Thymus (tissue), 11 donors: ENCODE results near the gene ATP5MC2. TPM values are rescaled to one million over a fixed set of nuclear protein-coding genes. Genes with fewer than 3 reads are reported as not detected.
"Not testable (repeated sequence)": the region's sequence is repeated elsewhere in the genome, so short reads cannot be mapped to it uniquely, and the experiment has no call there.

Source experiments
- DNase-seq, 9 donors: peaks; one replicate each; pipeline ENCODE4 v3.0.0-alpha.2; 2013; ENCODE audit warnings: low spot score in 9 of 9, low read depth in 6 of 9, missing footprints in 1 of 9
- H3K27ac ChIP-seq, 2 donors: one replicate each; pipeline ENCODE4 v1.5.1; 2013; ENCODE audit warnings: control low read depth in 1 of 2, low read depth in 1 of 2, low read length in 1 of 2, mild to moderate bottlenecking in 1 of 2, moderate library complexity in 1 of 2
- H3K27me3 ChIP-seq, 2 donors: one replicate each; pipeline ENCODE4 v1.5.1; 2013; ENCODE audit warnings: low read length in 1 of 2; ENCODE audit not compliant: control insufficient read depth in 2 of 2, insufficient read depth in 1 of 2
- H3K36me3 ChIP-seq, 2 donors: one replicate each; pipeline ENCODE4 v1.5.1; 2013; ENCODE audit warnings: low read length in 1 of 2, mild to moderate bottlenecking in 1 of 2, moderate library complexity in 1 of 2; ENCODE audit not compliant: control insufficient read depth in 2 of 2, insufficient read depth in 2 of 2
- H3K4me1 ChIP-seq, 2 donors: one replicate each; pipeline ENCODE4 v1.5.1; 2013; ENCODE audit warnings: low read length in 2 of 2; ENCODE audit not compliant: control insufficient read depth in 2 of 2, insufficient read depth in 2 of 2
- H3K4me3 ChIP-seq, 2 donors: one replicate each; pipeline ENCODE4 v1.5.1; 2013; ENCODE audit warnings: low read length in 2 of 2, control low read depth in 1 of 2, mild to moderate bottlenecking in 1 of 2
- H3K9me3 ChIP-seq, 2 donors: one replicate each; pipeline ENCODE4 v1.5.1; 2013; ENCODE audit warnings: low read length in 1 of 2, mild to moderate bottlenecking in 1 of 2; ENCODE audit not compliant: control insufficient read depth in 2 of 2, insufficient read depth in 1 of 2
- whole genome bisulfite sequencing: extraction: QIAGEN DNeasy Blood & Tissue Kit; methylation state at CpG from one replicate; pipeline ENCODE4 v1.1.7; 2013; 5-methylcytosine and 5-hydroxymethylcytosine counted together
- polyA plus RNA-seq: library from polyadenylated mRNA; stranded (reverse); fragments of 200-250 nt; gene quantifications from one replicate; pipeline ENCODE4 v1.2.3, GENCODE V29; 2013
- total RNA-seq: library from RNA; stranded (reverse); fragments of 120-200 nt; gene quantifications from one replicate; pipeline ENCODE4 v1.2.4, GENCODE V29; 2013
- donor health status: healthy.

Gene ATP5MC2
- total and polyA plus RNA-seq, 2 donors, result 272 to 335 TPM

- no peak overlapping the region for H3K27ac ChIP-seq
- no peaks in the 10 kb centered on the region for H3K4me1 ChIP-seq
- H3K36me3 ChIP-seq, result no peaks in the 10 kb centered on the region
- no peak overlapping the region for H3K4me3 ChIP-seq
- no peaks in the 10 kb centered on the region for H3K9me3 ChIP-seq
- peaks cover 2 to 25% of the 10 kb centered on the region in 2 donors for H3K27me3 ChIP-seq
- DNase-seq, result no peak
- 98% methylated on average over 9 of the region's 9 CpGs for WGBS
Observed at GRCh38 chr12:53683983-53684382, 8.1 kb upstream of the ATP5MC2 start.

- no peaks in the 10 kb centered on the region for H3K9me3 ChIP-seq
- H3K27ac ChIP-seq, result no peak overlapping the region
- H3K4me3 ChIP-seq, result no peak overlapping the region
- H3K36me3 ChIP-seq, result no peaks in the 10 kb centered on the region
- DNase-seq, result no peak
- H3K27me3 ChIP-seq, result peaks cover 7 to 26% of the 10 kb centered on the region in 2 donors
- WGBS, result 96% methylated on average over 2 of the region's 2 CpGs
- H3K4me1 ChIP-seq, result no peaks in the 10 kb centered on the region
Observed at GRCh38 chr12:53683494-53683893, 7.6 kb upstream of the ATP5MC2 start.

GRCh38 chr12:53680061-53680460, 4.2 kb upstream of the ATP5MC2 start:
- H3K27me3 ChIP-seq, result peaks cover 22 to 47% of the 10 kb centered on the region in 2 donors
- not testable (repeated sequence) for H3K4me3 ChIP-seq, H3K27ac ChIP-seq, H3K36me3 ChIP-seq, H3K9me3 ChIP-seq, DNase-seq
- peaks cover 9 to 25% of the 10 kb centered on the region in 2 donors for H3K4me1 ChIP-seq
- 97% methylated on average over 5 of the region's 5 CpGs for WGBS

GRCh38 chr12:53677800-53678148, 1.9 kb upstream of the ATP5MC2 start:
- 88% methylated on average over 5 of the region's 5 CpGs for WGBS
- peaks cover 11 to 27% of the 10 kb centered on the region in 2 donors for H3K4me1 ChIP-seq
- H3K36me3 ChIP-seq, result peaks cover 0 to 7% of the 10 kb centered on the region in 2 donors
- DNase-seq, result no peak
- no peaks in the 10 kb centered on the region for H3K9me3 ChIP-seq
- H3K27me3 ChIP-seq, result peaks cover 22 to 45% of the 10 kb centered on the region in 2 donors
- H3K27ac ChIP-seq, result peak overlapping the region; percentile 72 to 76
- peak overlapping the region in 1 of 2 donors; percentile 89 for H3K4me3 ChIP-seq

GRCh38 chr12:53677016-53677799, 1.3 kb upstream of the ATP5MC2 start:
- Histone ChIP-seq H3K27ac (peak overlapping the region; percentile 72 to 76), H3K36me3 (peaks cover 5 to 13% of the 10 kb centered on the region in 2 donors), H3K4me1 (peaks cover 11 to 27% of the 10 kb centered on the region in 2 donors), H3K27me3 (peaks cover 22 to 45% of the 10 kb centered on the region in 2 donors), H3K9me3 (no peaks in the 10 kb centered on the region), H3K4me3 (peak overlapping the region; percentile 50 to 89)
- DNase-seq, result peak in 1 of 9 donors; percentile 28
- 15% methylated on average over 51 of the region's 51 CpGs for WGBS

- Histone ChIP-seq H3K36me3 (peaks cover 7 to 19% of the 10 kb centered on the region in 2 donors), H3K9me3 (no peaks in the 10 kb centered on the region), H3K4me3 (peak overlapping the region; percentile 50 to 89), H3K27ac (peak overlapping the region; percentile 72 to 76), H3K27me3 (peaks cover 22 to 45% of the 10 kb centered on the region in 2 donors), H3K4me1 (peaks cover 11 to 27% of the 10 kb centered on the region in 2 donors)
- DNase-seq, result peak in 4 of 9 donors; percentile 15 to 36 (median 25)
- WGBS, result 5% methylated on average over 15 of the region's 15 CpGs
Observed at GRCh38 chr12:53676656-53677015, 753 bp upstream of the ATP5MC2 start.

GRCh38 chr12:53674977-53675700, 744 bp downstream of the ATP5MC2 start:
- WGBS, result 61% methylated on average over 8 of the region's 8 CpGs
- no peaks in the 10 kb centered on the region for H3K9me3 ChIP-seq
- H3K27me3 ChIP-seq, result peaks cover 22 to 41% of the 10 kb centered on the region in 2 donors
- H3K4me3 ChIP-seq, result peak overlapping the region; percentile 50 to 89
- peaks cover 11 to 27% of the 10 kb centered on the region in 2 donors for H3K4me1 ChIP-seq
- H3K36me3 ChIP-seq, result peaks cover 10 to 31% of the 10 kb centered on the region in 2 donors
- DNase-seq, result peak in 1 of 9 donors; percentile 13
- peak overlapping the region; percentile 8 to 84 for H3K27ac ChIP-seq

- Histone ChIP-seq H3K27me3 (no peaks in the 10 kb centered on the region), H3K27ac (no peak overlapping the region), H3K9me3 (no peaks in the 10 kb centered on the region), H3K4me1 (peaks cover 7 to 9% of the 10 kb centered on the region in 2 donors), H3K36me3 (peaks cover 30 to 68% of the 10 kb centered on the region in 2 donors), H3K4me3 (no peak overlapping the region)
- DNase-seq, result no peak
Observed at GRCh38 chr12:53670971-53671370, 4.9 kb downstream of the ATP5MC2 start.

- 99% methylated on average over 7 of the region's 7 CpGs for WGBS
- Histone ChIP-seq H3K27me3 (no peaks in the 10 kb centered on the region), H3K36me3 (peaks cover 37 to 75% of the 10 kb centered on the region in 2 donors), H3K4me1 (peaks cover 5% of the 10 kb centered on the region in 2 donors), H3K4me3 (no peak overlapping the region), H3K27ac (no peak overlapping the region), H3K9me3 (no peaks in the 10 kb centered on the region)
- DNase-seq, result no peak
Observed at GRCh38 chr12:53670308-53670707, 5.6 kb downstream of the ATP5MC2 start.
